PC-3 (cell line): ENCODE data around the gene RGS8.

Experiments
- EZH2 ChIP-seq: fragments of 300-600 bp; sonication (generic); IDR thresholded peaks from one replicate; pipeline ENCODE4 v1.6.1; 2017; ENCODE audit warnings: antibody characterized with exemption, mild to moderate bottlenecking, low read length; ENCODE audit not compliant: unreplicated experiment
- EZH2phosphoT487 ChIP-seq: fragments of 300-600 bp; sonication (generic); IDR thresholded peaks from 2 replicates; pipeline ENCODE4 v1.6.1; 2018; ENCODE audit warnings: mild to moderate bottlenecking, antibody characterized with exemption, low read length, borderline replicate concordance
- TF ChIP-seq, protein P1 (sequence below): fragments of 300-600 bp; sonication (generic); conservative IDR thresholded peaks from 2 replicates; pipeline ENCODE4 v1.5.1; 2017; ENCODE audit warnings: antibody characterized with exemption, low read depth, mild to moderate bottlenecking, low read length

DNA sequence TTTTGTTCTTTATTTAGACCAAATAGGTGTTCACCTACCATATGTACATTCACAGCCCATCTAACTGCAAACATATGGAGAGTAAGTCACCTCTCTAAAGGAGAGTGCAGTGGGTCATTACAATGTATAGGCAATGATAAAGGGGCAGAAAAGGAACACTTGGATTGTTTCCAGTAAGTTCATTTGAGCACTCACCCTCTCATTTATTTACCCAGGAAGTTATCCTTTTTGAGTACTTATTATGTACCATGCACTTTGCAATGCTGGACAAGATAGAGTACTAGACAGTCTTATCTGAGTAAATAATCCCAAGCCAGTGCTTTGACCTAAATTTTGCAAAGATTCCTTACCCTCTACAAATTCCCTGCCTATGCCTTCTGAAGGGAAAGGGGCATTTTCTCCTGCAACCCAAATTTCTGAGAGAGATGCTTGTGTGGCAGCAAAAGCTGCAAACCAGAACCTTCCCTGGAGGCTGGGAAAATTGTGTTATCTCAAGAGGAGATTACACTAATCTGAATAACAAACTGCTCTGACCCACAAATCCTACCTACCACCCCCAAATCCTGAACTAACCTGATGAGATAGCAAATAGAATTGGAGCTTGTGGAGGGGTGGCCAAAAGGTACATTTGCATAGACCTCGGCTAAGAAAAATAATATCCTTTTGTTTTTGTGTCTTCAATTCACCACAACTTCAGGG, 18.6 kb upstream of the RGS8 start:
- TF ChIP-seq, protein P1, sequence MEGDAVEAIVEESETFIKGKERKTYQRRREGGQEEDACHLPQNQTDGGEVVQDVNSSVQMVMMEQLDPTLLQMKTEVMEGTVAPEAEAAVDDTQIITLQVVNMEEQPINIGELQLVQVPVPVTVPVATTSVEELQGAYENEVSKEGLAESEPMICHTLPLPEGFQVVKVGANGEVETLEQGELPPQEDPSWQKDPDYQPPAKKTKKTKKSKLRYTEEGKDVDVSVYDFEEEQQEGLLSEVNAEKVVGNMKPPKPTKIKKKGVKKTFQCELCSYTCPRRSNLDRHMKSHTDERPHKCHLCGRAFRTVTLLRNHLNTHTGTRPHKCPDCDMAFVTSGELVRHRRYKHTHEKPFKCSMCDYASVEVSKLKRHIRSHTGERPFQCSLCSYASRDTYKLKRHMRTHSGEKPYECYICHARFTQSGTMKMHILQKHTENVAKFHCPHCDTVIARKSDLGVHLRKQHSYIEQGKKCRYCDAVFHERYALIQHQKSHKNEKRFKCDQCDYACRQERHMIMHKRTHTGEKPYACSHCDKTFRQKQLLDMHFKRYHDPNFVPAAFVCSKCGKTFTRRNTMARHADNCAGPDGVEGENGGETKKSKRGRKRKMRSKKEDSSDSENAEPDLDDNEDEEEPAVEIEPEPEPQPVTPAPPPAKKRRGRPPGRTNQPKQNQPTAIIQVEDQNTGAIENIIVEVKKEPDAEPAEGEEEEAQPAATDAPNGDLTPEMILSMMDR: no peak
- TF ChIP-seq EZH2 (no peak), EZH2phosphoT487 (no peak)
